ENCODE results near the gene TUBB6. TPM values are rescaled to one million over a fixed set of nuclear protein-coding genes. Genes with fewer than 3 reads are reported as not detected.
A peak's percentile ranks its signal among the peaks of the same experiment; 100 is the strongest.

TUBB6 gene
- total and polyA plus RNA-seq, 2 donors (not counting 1 experiment from before 2014, with no cell fraction given): 30.4 to 58.7 TPM

DNA sequence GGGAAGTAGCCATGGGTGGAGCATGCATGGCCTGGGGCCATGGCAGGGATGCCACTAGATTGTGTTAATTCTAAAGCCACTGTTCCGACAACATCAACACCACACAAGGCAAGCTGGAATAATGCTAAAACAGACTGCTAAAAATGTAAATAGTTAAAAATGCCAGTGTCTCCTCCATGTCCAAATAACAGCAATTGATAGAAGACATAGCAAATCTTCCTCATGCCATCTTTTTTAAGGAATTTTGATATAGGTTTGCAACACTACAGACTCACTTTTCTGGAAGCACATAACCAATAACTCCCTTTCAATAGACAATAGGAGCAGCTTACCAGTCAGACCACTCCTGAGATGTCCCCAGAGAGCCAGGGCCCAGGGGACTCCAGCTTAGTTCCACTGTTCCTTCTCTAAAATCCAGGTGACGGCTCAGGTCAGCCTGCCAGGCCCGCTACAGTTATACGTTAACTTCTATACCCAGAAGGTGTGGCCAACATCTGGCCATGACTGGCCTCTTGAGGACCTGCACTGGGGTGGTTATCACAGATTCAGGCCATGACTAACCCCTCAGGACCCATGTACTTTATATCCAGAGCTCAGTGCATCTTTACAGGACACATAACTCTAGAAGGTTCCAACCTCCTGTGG, 20.3 kb downstream of the TUBB6 start:
- no peak overlapping the region for H3K27ac ChIP-seq (ENCODE audit: low read length in 2 of 2)
- no peaks in the 10 kb centered on the region for H3K27me3 ChIP-seq (replicated peaks in 1 of 4; ENCODE audit: control extremely low read depth in 1 of 4, control insufficient read depth in 3 of 4, insufficient read depth in 4 of 4, low read length in 3 of 4)
- H4K20me1 ChIP-seq (ENCODE audit: control insufficient read depth, insufficient read depth, low read length, poor library complexity, severe bottlenecking): peaks cover 5% of the 10 kb centered on the region
- intact Hi-C loops (cut with micrococcal nuclease): loop anchor here (5.0 kb wide), 1 partner anchor 334 kb away; no protein-coding TSS in a partner anchor
- no peak overlapping the region for H2AFZ ChIP-seq (ENCODE audit: insufficient read depth, low read depth, low read length, poor library complexity, severe bottlenecking)
- peaks cover 0 to 11% (median 0%) of the 10 kb centered on the region in 3 donors for H3K9me3 ChIP-seq (ENCODE audit: control extremely low read depth in 1 of 3, control insufficient read depth in 2 of 3, insufficient read depth in 1 of 3, low read length in 2 of 3)
- 95% methylated on average over 3 of the region's 4 CpGs for WGBS (ENCODE audit: insufficient coverage)
- ATAC-seq (ENCODE audit: low read depth): no peak
- Mint-ChIP-seq H3K27me3 (no peaks in the 10 kb centered on the region), H3K9me3 (ENCODE audit: insufficient read depth) (no peaks in the 10 kb centered on the region), H3K27ac (peak overlapping the region; percentile 10), H3K4me3 (no peak overlapping the region), H3K4me1 (peaks cover 10% of the 10 kb centered on the region)
- peaks cover 5 to 7% of the 10 kb centered on the region in 2 donors for H3K4me1 ChIP-seq (ENCODE audit: control insufficient read depth in 2 of 2, insufficient read depth in 2 of 2, low read length in 2 of 2)
- peaks cover 5 to 46% of the 10 kb centered on the region in 2 experiments for H3K36me3 ChIP-seq (replicated peaks in 1 of 2; ENCODE audit: control extremely low read depth in 1 of 2, control insufficient read depth in 1 of 2, extremely low read depth in 1 of 2, insufficient read depth in 2 of 2, low read length in 1 of 2)
- H3K4me3 ChIP-seq (ENCODE audit: control extremely low read depth in 1 of 5, extremely low read depth in 1 of 5, insufficient read depth in 1 of 5, low read depth in 2 of 5, low read length in 4 of 5): no peak overlapping the region
- CTCF ChIA-PET: interaction anchor here (0.6 to 3.5 kb wide), 14 partner anchors 8 to 345 kb away, joined by 3 to 18 read pairs (median 4); partner anchors contain the start of gene TUBB6
- DNase-seq: no peak
- H3K4me2 ChIP-seq (replicated peaks; ENCODE audit: low read depth, low read length, poor library complexity, severe bottlenecking): no peak overlapping the region
- POLR2A ChIA-PET: no interaction called here
- peaks cover 17% of the 10 kb centered on the region for H3K79me2 ChIP-seq (ENCODE audit: control insufficient read depth, insufficient read depth, low read length)
- no peak overlapping the region for H3K9ac ChIP-seq (ENCODE audit: low read length)
- TF ChIP-seq EZH2 (IDR thresholded peaks at IDR 0.05; ENCODE audit: borderline replicate concordance, insufficient read depth, low read depth, low read length, poor library complexity, severe bottlenecking): no peak
- TF ChIP-seq, protein P1, sequence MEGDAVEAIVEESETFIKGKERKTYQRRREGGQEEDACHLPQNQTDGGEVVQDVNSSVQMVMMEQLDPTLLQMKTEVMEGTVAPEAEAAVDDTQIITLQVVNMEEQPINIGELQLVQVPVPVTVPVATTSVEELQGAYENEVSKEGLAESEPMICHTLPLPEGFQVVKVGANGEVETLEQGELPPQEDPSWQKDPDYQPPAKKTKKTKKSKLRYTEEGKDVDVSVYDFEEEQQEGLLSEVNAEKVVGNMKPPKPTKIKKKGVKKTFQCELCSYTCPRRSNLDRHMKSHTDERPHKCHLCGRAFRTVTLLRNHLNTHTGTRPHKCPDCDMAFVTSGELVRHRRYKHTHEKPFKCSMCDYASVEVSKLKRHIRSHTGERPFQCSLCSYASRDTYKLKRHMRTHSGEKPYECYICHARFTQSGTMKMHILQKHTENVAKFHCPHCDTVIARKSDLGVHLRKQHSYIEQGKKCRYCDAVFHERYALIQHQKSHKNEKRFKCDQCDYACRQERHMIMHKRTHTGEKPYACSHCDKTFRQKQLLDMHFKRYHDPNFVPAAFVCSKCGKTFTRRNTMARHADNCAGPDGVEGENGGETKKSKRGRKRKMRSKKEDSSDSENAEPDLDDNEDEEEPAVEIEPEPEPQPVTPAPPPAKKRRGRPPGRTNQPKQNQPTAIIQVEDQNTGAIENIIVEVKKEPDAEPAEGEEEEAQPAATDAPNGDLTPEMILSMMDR (IDR thresholded peaks at IDR 0.05): peak; percentile 42

DNA sequence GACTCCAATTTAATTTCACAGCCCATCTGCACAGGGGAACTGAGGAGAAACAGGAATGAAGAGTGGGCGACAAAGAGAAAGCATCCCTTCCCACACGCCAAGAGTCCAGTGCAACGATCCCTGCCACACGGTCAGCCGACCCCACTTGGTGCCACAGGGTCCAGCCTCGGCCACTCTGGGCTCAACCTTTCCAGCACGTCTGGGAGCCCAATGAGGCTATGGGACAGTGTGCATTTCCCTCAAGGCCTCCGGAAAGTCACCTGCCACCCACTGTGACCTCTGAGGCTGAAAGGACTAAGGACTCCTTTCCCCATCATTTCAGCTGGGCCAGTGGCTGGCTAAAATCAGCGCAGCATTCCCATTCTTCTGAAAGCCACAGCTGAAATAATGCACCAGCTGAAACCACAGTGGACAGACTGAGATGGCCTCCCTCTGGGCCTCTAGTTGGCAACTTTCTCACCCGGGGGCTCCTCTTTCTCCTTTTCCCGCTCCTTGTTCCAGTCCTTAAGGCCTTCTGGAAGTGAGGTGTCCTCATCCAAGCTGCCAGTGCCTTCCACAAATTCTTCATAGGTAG, 21.2 kb downstream of the TUBB6 start:
- Histone ChIP-seq H3K4me3 (ENCODE audit: control extremely low read depth in 1 of 5, extremely low read depth in 1 of 5, insufficient read depth in 1 of 5, low read depth in 2 of 5, low read length in 4 of 5) (no peak overlapping the region), H3K79me2 (ENCODE audit: control insufficient read depth, insufficient read depth, low read length) (peaks cover 17% of the 10 kb centered on the region), H3K9me3 (ENCODE audit: control extremely low read depth in 1 of 3, control insufficient read depth in 2 of 3, insufficient read depth in 1 of 3, low read length in 2 of 3) (peaks cover 0 to 11% (median 0%) of the 10 kb centered on the region in 3 donors), H2AFZ (ENCODE audit: insufficient read depth, low read depth, low read length, poor library complexity, severe bottlenecking) (no peak overlapping the region), H3K27me3 (replicated peaks in 1 of 4; ENCODE audit: control extremely low read depth in 1 of 4, control insufficient read depth in 3 of 4, insufficient read depth in 4 of 4, low read length in 3 of 4) (no peaks in the 10 kb centered on the region), H3K36me3 (replicated peaks in 1 of 2; ENCODE audit: control extremely low read depth in 1 of 2, control insufficient read depth in 1 of 2, extremely low read depth in 1 of 2, insufficient read depth in 2 of 2, low read length in 1 of 2) (peaks cover 7 to 46% of the 10 kb centered on the region in 2 experiments), H3K4me1 (ENCODE audit: control insufficient read depth in 2 of 2, insufficient read depth in 2 of 2, low read length in 2 of 2) (peaks cover 5 to 7% of the 10 kb centered on the region in 2 donors), H3K9ac (ENCODE audit: low read length) (no peak overlapping the region), H3K4me2 (replicated peaks; ENCODE audit: low read depth, low read length, poor library complexity, severe bottlenecking) (no peak overlapping the region), H4K20me1 (ENCODE audit: control insufficient read depth, insufficient read depth, low read length, poor library complexity, severe bottlenecking) (peaks cover 5% of the 10 kb centered on the region), H3K27ac (ENCODE audit: low read length in 2 of 2) (no peak overlapping the region)
- TF ChIP-seq EZH2 (IDR thresholded peaks at IDR 0.05; ENCODE audit: borderline replicate concordance, insufficient read depth, low read depth, low read length, poor library complexity, severe bottlenecking): no peak
- TF ChIP-seq, protein P1 (IDR thresholded peaks at IDR 0.05): no peak
- ATAC-seq (ENCODE audit: low read depth): no peak
- WGBS (ENCODE audit: insufficient coverage): 98% methylated on average over 10 of the region's 11 CpGs
- no peaks in the 10 kb centered on the region for H3K27me3 Mint-ChIP-seq
- no peak overlapping the region for H3K27ac Mint-ChIP-seq
- DNase-seq: no peak
- no peak overlapping the region for H3K4me3 Mint-ChIP-seq
- H3K4me1 Mint-ChIP-seq: peaks cover 10% of the 10 kb centered on the region
- CTCF ChIA-PET: interaction anchor here (0.8 to 3.5 kb wide), 8 partner anchors 8 to 334 kb away, joined by 3 to 18 read pairs (median 6); no protein-coding TSS in a partner anchor
- POLR2A ChIA-PET: no interaction called here
- intact Hi-C loops (cut with micrococcal nuclease): loop anchor here (5.0 kb wide), 1 partner anchor 333 kb away; no protein-coding TSS in a partner anchor
- no peaks in the 10 kb centered on the region for H3K9me3 Mint-ChIP-seq (ENCODE audit: insufficient read depth)
